ENCODE measurements around the gene SNX5. TPM values are rescaled to one million over a fixed set of nuclear protein-coding genes. Genes with fewer than 3 reads are reported as not detected.

The SNX5 gene
- polyA plus RNA-seq, 1 experiment = 150 TPM

GRCh38 chr20:17935186-17935585 is 33.4 kb downstream of the SNX5 start:
- Histone ChIP-seq H3K4me3 (ENCODE audit: low read depth, low read length) (no peak overlapping the region), H3K27me3 (ENCODE audit: control insufficient read depth, insufficient read depth, low read length) (no peaks in the 10 kb centered on the region), H3K27ac (ENCODE audit: low read depth, low read length) (no peak overlapping the region), H3K9me3 (ENCODE audit: control insufficient read depth, insufficient read depth, low read length) (peaks cover 7% of the 10 kb centered on the region)
- CTCF ChIA-PET = interaction anchor here (1.4 kb wide), 1 partner anchor 253 kb away, joined by 7 read pairs; the partner anchor contains the start of gene RRBP1
- DNase-seq (ENCODE audit: low read depth, low spot score) = no peak
- POLR2A ChIA-PET = no interaction called here
- TF ChIP-seq, protein P1, sequence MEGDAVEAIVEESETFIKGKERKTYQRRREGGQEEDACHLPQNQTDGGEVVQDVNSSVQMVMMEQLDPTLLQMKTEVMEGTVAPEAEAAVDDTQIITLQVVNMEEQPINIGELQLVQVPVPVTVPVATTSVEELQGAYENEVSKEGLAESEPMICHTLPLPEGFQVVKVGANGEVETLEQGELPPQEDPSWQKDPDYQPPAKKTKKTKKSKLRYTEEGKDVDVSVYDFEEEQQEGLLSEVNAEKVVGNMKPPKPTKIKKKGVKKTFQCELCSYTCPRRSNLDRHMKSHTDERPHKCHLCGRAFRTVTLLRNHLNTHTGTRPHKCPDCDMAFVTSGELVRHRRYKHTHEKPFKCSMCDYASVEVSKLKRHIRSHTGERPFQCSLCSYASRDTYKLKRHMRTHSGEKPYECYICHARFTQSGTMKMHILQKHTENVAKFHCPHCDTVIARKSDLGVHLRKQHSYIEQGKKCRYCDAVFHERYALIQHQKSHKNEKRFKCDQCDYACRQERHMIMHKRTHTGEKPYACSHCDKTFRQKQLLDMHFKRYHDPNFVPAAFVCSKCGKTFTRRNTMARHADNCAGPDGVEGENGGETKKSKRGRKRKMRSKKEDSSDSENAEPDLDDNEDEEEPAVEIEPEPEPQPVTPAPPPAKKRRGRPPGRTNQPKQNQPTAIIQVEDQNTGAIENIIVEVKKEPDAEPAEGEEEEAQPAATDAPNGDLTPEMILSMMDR (IDR thresholded peaks at IDR 0.05; ENCODE audit: low read depth, low read length) = no peak

DNA sequence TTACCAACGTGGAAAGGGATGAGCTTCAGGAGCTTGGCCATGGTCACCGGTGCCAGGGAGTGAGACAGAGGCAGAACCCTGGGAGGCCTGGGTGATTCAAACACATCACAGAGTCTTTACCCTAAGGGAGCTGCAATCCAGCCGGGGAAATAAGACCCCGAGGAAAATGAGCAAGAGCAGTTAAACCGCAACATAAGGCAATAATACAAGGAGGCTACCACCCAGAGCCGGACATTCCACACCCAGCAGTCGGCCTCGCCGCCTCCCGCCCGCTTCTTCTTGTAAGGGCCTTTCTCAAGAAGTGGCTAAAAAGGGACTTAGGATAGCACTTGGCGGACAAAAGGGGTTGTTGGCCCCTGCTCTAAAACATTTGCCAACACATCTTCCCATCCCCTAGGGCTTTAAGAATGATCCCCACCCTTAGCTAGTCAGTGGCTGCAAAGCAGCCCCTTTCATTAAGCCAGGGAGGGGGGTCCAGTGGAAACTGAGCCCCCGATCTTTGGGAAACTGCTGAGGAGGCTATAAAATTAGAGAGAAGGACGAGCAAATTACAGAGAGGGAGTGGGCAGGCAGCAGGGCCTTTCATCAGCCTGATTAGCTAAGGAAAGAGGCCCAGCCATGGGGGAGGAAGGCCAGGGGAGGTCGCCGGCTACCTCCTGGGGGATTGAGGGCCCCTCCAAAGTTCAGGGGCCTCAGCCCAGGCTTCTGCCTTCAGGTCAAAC is 34.3 kb downstream of the SNX5 start:
- Histone ChIP-seq H3K27ac (ENCODE audit: low read depth, low read length) (no peak overlapping the region), H3K9me3 (ENCODE audit: control insufficient read depth, insufficient read depth, low read length) (peaks cover 7% of the 10 kb centered on the region), H3K4me3 (ENCODE audit: low read depth, low read length) (no peak overlapping the region), H3K27me3 (ENCODE audit: control insufficient read depth, insufficient read depth, low read length) (no peaks in the 10 kb centered on the region)
- POLR2A ChIA-PET = no interaction called here
- CTCF ChIA-PET = interaction anchor here (0.6 kb wide), 1 partner anchor 430 kb away, joined by 3 read pairs; no protein-coding TSS in a partner anchor
- DNase-seq (ENCODE audit: low read depth, low spot score) = no peak
- TF ChIP-seq, protein P1 (IDR thresholded peaks at IDR 0.05; ENCODE audit: low read depth, low read length) = no peak

DNA sequence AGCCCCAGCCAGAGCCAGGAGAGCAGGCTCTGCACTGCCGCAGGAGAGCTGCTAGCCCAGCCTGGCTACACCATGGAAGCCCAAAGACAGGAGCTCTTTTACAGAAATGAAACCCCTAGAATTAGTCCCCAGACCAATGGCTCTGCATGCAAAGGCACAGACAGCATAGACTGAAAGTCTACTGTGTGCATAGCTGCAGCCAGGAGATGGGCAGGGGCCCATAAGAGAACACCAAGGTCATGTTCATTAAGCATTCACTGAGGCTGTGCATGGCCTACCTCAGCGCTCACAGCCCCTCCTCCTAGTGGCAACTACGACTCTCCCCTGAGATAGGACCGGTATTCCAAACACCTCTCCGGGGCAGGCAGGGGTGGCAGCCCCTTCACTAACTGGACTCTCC is 34.9 kb downstream of the SNX5 start:
- TF ChIP-seq, protein P1 (IDR thresholded peaks at IDR 0.05; ENCODE audit: low read depth, low read length) = no peak
- no peaks in the 10 kb centered on the region for H3K27me3 ChIP-seq (ENCODE audit: control insufficient read depth, insufficient read depth, low read length)
- H3K27ac ChIP-seq (ENCODE audit: low read depth, low read length) = no peak overlapping the region
- no peak for DNase-seq (ENCODE audit: low read depth, low spot score)
- ChIA-PET CTCF (interaction anchor here (0.6 kb wide), 1 partner anchor 429 kb away, joined by 3 read pairs; no protein-coding TSS in a partner anchor), POLR2A (no interaction called here)
- H3K4me3 ChIP-seq (ENCODE audit: low read depth, low read length) = no peak overlapping the region
- H3K9me3 ChIP-seq (ENCODE audit: control insufficient read depth, insufficient read depth, low read length) = peaks cover 7% of the 10 kb centered on the region

- TF ChIP-seq, protein P1 (IDR thresholded peaks at IDR 0.05; ENCODE audit: low read depth, low read length) = no peak
- ChIA-PET CTCF (no interaction called here), POLR2A (no interaction called here)
- DNase-seq (ENCODE audit: low read depth, low spot score) = no peak
- H3K27ac ChIP-seq (ENCODE audit: low read depth, low read length) = no peak overlapping the region
- no peaks in the 10 kb centered on the region for H3K27me3 ChIP-seq (ENCODE audit: control insufficient read depth, insufficient read depth, low read length)
- no peak overlapping the region for H3K4me3 ChIP-seq (ENCODE audit: low read depth, low read length)
- H3K9me3 ChIP-seq (ENCODE audit: control insufficient read depth, insufficient read depth, low read length) = peaks cover 7% of the 10 kb centered on the region
Measured at GRCh38 chr20:17933121-17933520, 35.5 kb downstream of the SNX5 start.

GRCh38 chr20:17932396-17932795 is 36.2 kb downstream of the SNX5 start:
- Histone ChIP-seq H3K4me3 (ENCODE audit: low read depth, low read length) (no peak overlapping the region), H3K27ac (ENCODE audit: low read depth, low read length) (no peak overlapping the region), H3K27me3 (ENCODE audit: control insufficient read depth, insufficient read depth, low read length) (no peaks in the 10 kb centered on the region), H3K9me3 (ENCODE audit: control insufficient read depth, insufficient read depth, low read length) (peaks cover 7% of the 10 kb centered on the region)
- TF ChIP-seq, protein P1 (IDR thresholded peaks at IDR 0.05; ENCODE audit: low read depth, low read length) = no peak
- no peak for DNase-seq (ENCODE audit: low read depth, low spot score)
- ChIA-PET CTCF (no interaction called here), POLR2A (no interaction called here)

Data from AG04450 (cell line).